ENCODE data around the gene PI4KA. TPM values are rescaled to one million over a fixed set of nuclear protein-coding genes. Genes with fewer than 3 reads are reported as not detected.

Gene PI4KA
- total RNA-seq, 3 donors from 2014 or later: 62.7 to 103 (median 73.5) TPM

DNA sequence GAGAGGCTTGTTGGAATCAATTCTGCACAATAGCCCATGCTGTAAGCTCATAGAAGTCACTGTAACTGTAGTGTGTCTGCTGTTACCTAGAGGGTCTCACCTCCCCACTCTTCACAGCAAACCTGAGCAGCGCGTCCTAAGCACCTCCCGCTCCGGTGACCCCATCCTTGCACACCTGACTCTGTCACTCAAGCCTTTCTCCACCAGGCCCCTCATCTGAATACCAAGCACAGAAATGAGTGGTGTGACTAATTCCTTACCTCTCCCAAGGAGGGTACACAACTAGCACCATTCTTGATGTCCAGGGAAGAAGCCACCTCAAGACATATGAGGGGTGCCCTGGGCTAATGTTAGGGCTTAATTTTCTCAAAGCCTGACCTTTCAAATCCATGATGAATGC lies 71.4 kb downstream of the PI4KA start:
- H3K4me1 ChIP-seq: no peaks in the 10 kb centered on the region
- no peaks in the 10 kb centered on the region for H3K36me3 ChIP-seq
- TF ChIP-seq POLR2AphosphoS5 (IDR thresholded peaks at IDR 0.05) (no peak), POLR2A (IDR thresholded peaks at IDR 0.05) (no peak), CTCF (IDR thresholded peaks at IDR 0.05) (no peak)
- H3K9me3 ChIP-seq: no peaks in the 10 kb centered on the region
- no peaks in the 10 kb centered on the region for H3K27me3 ChIP-seq
- no peak overlapping the region for H3K4me3 ChIP-seq
- DNase-seq (ENCODE audit: low spot score in 2 of 2): no peak
- H3K27ac ChIP-seq: no peak overlapping the region
- intact Hi-C loops (cut with DNase I; ENCODE audit: low total_unique reads): no loop called here

DNA sequence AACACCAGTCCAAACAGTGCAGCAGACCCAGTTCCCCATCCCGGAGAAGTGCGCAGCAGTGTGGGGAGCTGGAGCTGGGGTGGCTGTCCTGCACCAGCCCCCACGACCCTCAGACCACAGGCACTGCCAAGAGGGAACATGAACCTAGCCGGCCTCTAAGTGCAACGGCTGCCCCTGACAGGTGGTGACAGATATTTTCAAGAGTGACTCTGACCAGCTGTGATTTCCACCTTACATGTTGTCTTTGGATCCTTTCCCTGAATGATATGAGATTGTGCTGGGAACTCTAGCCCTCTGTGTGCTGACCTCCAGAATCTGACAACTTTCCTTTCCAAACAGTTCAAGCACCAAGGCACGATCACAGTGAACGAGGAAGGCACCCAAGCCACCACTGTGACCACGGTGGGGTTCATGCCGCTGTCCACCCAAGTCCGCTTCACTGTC lies 72.1 kb downstream of the PI4KA start:
- no peaks in the 10 kb centered on the region for H3K27me3 ChIP-seq
- no peaks in the 10 kb centered on the region for H3K36me3 ChIP-seq
- DNase-seq (ENCODE audit: low spot score in 2 of 2): no peak
- H3K4me1 ChIP-seq: no peaks in the 10 kb centered on the region
- no peaks in the 10 kb centered on the region for H3K9me3 ChIP-seq
- H3K27ac ChIP-seq: no peak overlapping the region
- intact Hi-C loops (cut with DNase I; ENCODE audit: low total_unique reads): no loop called here
- H3K4me3 ChIP-seq: no peak overlapping the region
- TF ChIP-seq POLR2A (IDR thresholded peaks at IDR 0.05): no peak
- TF ChIP-seq CTCF (IDR thresholded peaks at IDR 0.05): no peak
- TF ChIP-seq POLR2AphosphoS5 (IDR thresholded peaks at IDR 0.05): no peak

DNA sequence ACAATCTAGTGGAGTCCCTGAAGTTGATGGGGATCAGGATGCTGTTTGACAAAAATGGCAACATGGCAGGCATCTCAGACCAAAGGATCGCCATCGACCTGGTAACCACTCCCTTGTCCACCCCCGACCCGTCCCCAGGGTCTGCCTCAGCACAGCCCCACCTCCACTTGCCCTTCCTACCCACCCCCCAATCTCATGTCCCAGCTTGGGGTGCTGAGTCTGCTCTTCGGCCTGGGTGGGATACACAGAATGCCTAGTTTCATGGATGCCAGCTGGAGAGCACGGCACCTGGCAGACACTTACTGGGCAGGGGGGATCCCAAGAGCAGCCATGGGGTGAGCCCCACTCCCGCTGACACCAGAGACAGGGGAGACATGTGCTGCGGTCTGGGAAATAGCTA lies 72.6 kb downstream of the PI4KA start:
- Histone ChIP-seq H3K9me3 (no peaks in the 10 kb centered on the region), H3K27me3 (no peaks in the 10 kb centered on the region), H3K4me1 (no peaks in the 10 kb centered on the region), H3K27ac (no peak overlapping the region), H3K36me3 (no peaks in the 10 kb centered on the region), H3K4me3 (no peak overlapping the region)
- TF ChIP-seq POLR2AphosphoS5 (IDR thresholded peaks at IDR 0.05): no peak
- no peak for TF ChIP-seq POLR2A (IDR thresholded peaks at IDR 0.05)
- no peak for TF ChIP-seq CTCF (IDR thresholded peaks at IDR 0.05)
- intact Hi-C loops (cut with DNase I; ENCODE audit: low total_unique reads): no loop called here
- DNase-seq (ENCODE audit: low spot score in 2 of 2): no peak

DNA sequence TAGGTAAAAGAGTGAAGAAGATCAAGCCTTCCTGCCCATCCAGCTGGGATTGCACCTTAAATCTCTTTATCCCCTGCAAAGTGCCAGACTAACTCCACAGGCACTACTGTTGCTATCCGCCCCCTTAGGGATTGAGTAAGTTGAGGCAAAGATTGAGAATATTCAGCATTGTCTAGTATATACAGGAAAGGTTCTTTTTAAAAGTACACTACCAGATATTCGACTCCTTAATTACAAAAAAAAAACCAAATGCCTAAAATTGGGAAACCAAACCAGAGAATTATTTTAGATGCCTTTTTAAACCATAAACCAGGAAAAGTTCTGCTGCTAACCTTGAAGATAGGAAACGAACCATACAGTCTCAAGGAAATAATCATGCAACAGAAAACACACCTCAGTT lies 73.2 kb downstream of the PI4KA start:
- Histone ChIP-seq H3K4me3 (no peak overlapping the region), H3K27ac (no peak overlapping the region), H3K4me1 (no peaks in the 10 kb centered on the region), H3K9me3 (no peaks in the 10 kb centered on the region), H3K27me3 (no peaks in the 10 kb centered on the region), H3K36me3 (no peaks in the 10 kb centered on the region)
- TF ChIP-seq POLR2AphosphoS5 (IDR thresholded peaks at IDR 0.05): no peak
- no peak for TF ChIP-seq POLR2A (IDR thresholded peaks at IDR 0.05)
- no peak for TF ChIP-seq CTCF (IDR thresholded peaks at IDR 0.05)
- no peak for DNase-seq (ENCODE audit: low spot score in 2 of 2)
- intact Hi-C loops (cut with DNase I; ENCODE audit: low total_unique reads): no loop called here

DNA sequence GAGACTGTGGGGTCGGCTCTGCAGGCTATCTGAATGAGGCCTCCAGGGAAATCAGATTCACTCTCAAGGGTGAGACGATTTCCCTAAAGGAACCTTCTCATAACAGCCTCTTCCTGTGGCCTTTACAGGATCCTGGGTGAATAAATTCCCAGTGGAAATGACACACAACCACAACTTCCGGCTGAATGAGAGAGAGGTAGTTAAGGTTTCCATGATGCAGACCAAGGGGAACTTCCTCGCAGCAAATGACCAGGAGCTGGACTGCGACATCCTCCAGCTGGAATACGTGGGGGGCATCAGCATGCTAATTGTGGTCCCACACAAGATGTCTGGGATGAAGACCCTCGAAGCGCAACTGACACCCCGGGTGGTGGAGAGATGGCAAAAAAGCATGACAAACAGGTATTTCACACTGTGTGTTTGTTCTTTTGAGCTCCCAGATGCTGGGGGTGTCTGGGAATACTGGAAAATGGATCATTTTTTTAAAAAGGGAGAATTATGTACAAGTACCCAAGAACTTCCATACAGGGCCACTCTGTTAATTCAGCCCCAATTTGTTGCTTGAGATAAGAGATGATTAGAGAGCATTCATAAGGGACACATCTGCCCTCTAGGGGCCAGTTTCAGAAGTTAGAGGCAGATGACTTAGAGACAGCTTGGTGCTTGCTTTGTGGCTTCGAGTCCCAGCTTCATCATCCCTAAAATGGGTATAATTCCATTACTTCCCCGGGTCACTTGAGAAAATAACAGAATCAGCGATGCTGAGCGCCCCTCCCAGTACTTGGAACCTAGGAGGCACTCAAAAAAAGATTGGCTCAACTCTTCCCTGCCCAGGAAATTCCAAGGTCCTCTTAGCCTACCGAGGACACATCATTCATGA lies 74.5 kb downstream of the PI4KA start:
- intact Hi-C loops (cut with DNase I; ENCODE audit: low total_unique reads): no loop called here
- Histone ChIP-seq H3K4me1 (no peaks in the 10 kb centered on the region), H3K4me3 (no peak overlapping the region), H3K27me3 (no peaks in the 10 kb centered on the region), H3K36me3 (no peaks in the 10 kb centered on the region), H3K27ac (no peak overlapping the region), H3K9me3 (no peaks in the 10 kb centered on the region)
- no peak for DNase-seq (ENCODE audit: low spot score in 2 of 2)
- no peak for TF ChIP-seq POLR2A (IDR thresholded peaks at IDR 0.05)
- TF ChIP-seq POLR2AphosphoS5 (IDR thresholded peaks at IDR 0.05): no peak
- TF ChIP-seq CTCF (IDR thresholded peaks at IDR 0.05): peak in 2 of 3 donors; percentile 26 to 41

Data from breast epithelium (tissue), 4 donors.